ENCODE data around the gene UBR1. TPM values are rescaled to one million over a fixed set of nuclear protein-coding genes. Genes with fewer than 3 reads are reported as not detected.
A peak's percentile ranks its signal among the peaks of the same experiment; 100 is the strongest.

UBR1 gene
- 10 to 100 TPM; 41.8 to 42.4 TPM for total RNA-seq

GRCh38 chr15:43105778-43106485 lies at the start of gene UBR1:
Gene UBR1 (minus strand): TSS chr15:43106038. CDS start chr15:43106022, 16 bp downstream.
- Mint-ChIP-seq H3K4me3 (peak within 1 kb of the TSS; percentile 96), H3K36me3 (ENCODE audit: low read depth) (peaks cover 38% of the 10 kb centered on the region), H3K4me1 (peaks cover 43% of the 10 kb centered on the region), H3K27ac (peak within 1 kb of the TSS; percentile 89), H3K27me3 (no peaks in the 10 kb centered on the region), H3K9me3 (no peaks in the 10 kb centered on the region)
- CTCF ChIA-PET: interaction anchor here (1.2 to 1.3 kb wide), 3 partner anchors 16 to 81 kb away, joined by 4 to 5 read pairs (median 4); partner anchors contain the start of gene TMEM62
- POLR2A ChIA-PET: interaction anchor here (0.9 to 3.6 kb wide), 11 partner anchors 9 to 902 kb away, joined by 3 to 17 read pairs (median 5); partner anchors contain the start of genes CCNDBP1 and TMEM62
- peak; percentile 93 for DNase-seq

GRCh38 chr15:43153269-43153668 lies 47.4 kb upstream of the UBR1 start:
- Mint-ChIP-seq H3K27me3 (no peaks in the 10 kb centered on the region), H3K4me1 (peaks cover 24% of the 10 kb centered on the region), H3K36me3 (ENCODE audit: low read depth) (peaks cover 65% of the 10 kb centered on the region), H3K27ac (no peak overlapping the region), H3K4me3 (no peak overlapping the region), H3K9me3 (no peaks in the 10 kb centered on the region)
- ChIA-PET CTCF (no interaction called here), POLR2A (interaction anchor here (1.0 to 2.0 kb wide), 2 partner anchors 10 to 47 kb away, joined by 3 to 6 read pairs; no protein-coding TSS in a partner anchor)
- DNase-seq: no peak

- POLR2A ChIA-PET: interaction anchor here (0.6 to 2.0 kb wide), 8 partner anchors 8 to 520 kb away, joined by 3 to 11 read pairs (median 4); partner anchors contain the start of genes TMEM62 and UBR1
- peaks cover 58% of the 10 kb centered on the region for H3K36me3 Mint-ChIP-seq (ENCODE audit: low read depth)
- DNase-seq: no peak
- CTCF ChIA-PET: no interaction called here
- H3K4me3 Mint-ChIP-seq: no peak overlapping the region
- peak overlapping the region; percentile 38 for H3K27ac Mint-ChIP-seq
- no peaks in the 10 kb centered on the region for H3K27me3 Mint-ChIP-seq
- H3K4me1 Mint-ChIP-seq: peaks cover 24% of the 10 kb centered on the region
- no peaks in the 10 kb centered on the region for H3K9me3 Mint-ChIP-seq
Observed at GRCh38 chr15:43151688-43152087, 45.9 kb upstream of the UBR1 start.

GRCh38 chr15:43150191-43150929 lies 44.5 kb upstream of the UBR1 start:
- Mint-ChIP-seq H3K9me3 (no peaks in the 10 kb centered on the region), H3K4me1 (peaks cover 27% of the 10 kb centered on the region), H3K4me3 (no peak overlapping the region), H3K27me3 (no peaks in the 10 kb centered on the region), H3K27ac (no peak overlapping the region), H3K36me3 (ENCODE audit: low read depth) (peaks cover 61% of the 10 kb centered on the region)
- no peak for DNase-seq
- ChIA-PET CTCF (no interaction called here), POLR2A (interaction anchor here (0.9 to 1.1 kb wide), 2 partner anchors 14 to 18 kb away, joined by 3 read pairs; no protein-coding TSS in a partner anchor)

- Mint-ChIP-seq H3K36me3 (ENCODE audit: low read depth) (peaks cover 60% of the 10 kb centered on the region), H3K27ac (no peak overlapping the region), H3K27me3 (no peaks in the 10 kb centered on the region), H3K9me3 (no peaks in the 10 kb centered on the region), H3K4me1 (peaks cover 26% of the 10 kb centered on the region), H3K4me3 (no peak overlapping the region)
- no peak for DNase-seq
- POLR2A ChIA-PET: no interaction called here
- CTCF ChIA-PET: no interaction called here
Observed at GRCh38 chr15:43146184-43146583, 40.3 kb upstream of the UBR1 start.

GRCh38 chr15:43144512-43144911 lies 38.7 kb upstream of the UBR1 start:
- Mint-ChIP-seq H3K4me3 (no peak overlapping the region), H3K9me3 (no peaks in the 10 kb centered on the region), H3K36me3 (ENCODE audit: low read depth) (peaks cover 68% of the 10 kb centered on the region), H3K27ac (peak overlapping the region; percentile 13), H3K27me3 (no peaks in the 10 kb centered on the region), H3K4me1 (peaks cover 21% of the 10 kb centered on the region)
- CTCF ChIA-PET: interaction anchor here (1.7 kb wide), 1 partner anchor 31 kb away, joined by 4 read pairs; no protein-coding TSS in a partner anchor
- no peak for DNase-seq
- POLR2A ChIA-PET: interaction anchor here (0.6 to 1.4 kb wide), 2 partner anchors 10 to 11 kb away, joined by 3 to 7 read pairs; partner anchors contain the start of gene TMEM62

- H3K27ac Mint-ChIP-seq: peak overlapping the region; percentile 10
Observed at GRCh38 chr15:43143203-43143941, 37.5 kb upstream of the UBR1 start.

GRCh38 chr15:43135351-43135750 lies 29.5 kb upstream of the UBR1 start:
- no peak overlapping the region for H3K27ac Mint-ChIP-seq
- H3K4me3 Mint-ChIP-seq: no peak overlapping the region
- H3K27me3 Mint-ChIP-seq: peaks cover 3% of the 10 kb centered on the region
- ChIA-PET CTCF (no interaction called here), POLR2A (interaction anchor here (0.7 kb wide), 1 partner anchor 9 kb away, joined by 3 read pairs; no protein-coding TSS in a partner anchor)
- no peaks in the 10 kb centered on the region for H3K9me3 Mint-ChIP-seq
- DNase-seq: no peak
- H3K4me1 Mint-ChIP-seq: peaks cover 38% of the 10 kb centered on the region
- peaks cover 52% of the 10 kb centered on the region for H3K36me3 Mint-ChIP-seq (ENCODE audit: low read depth)

More at GRCh38 chr15:43143203-43143941, 37.5 kb upstream of the UBR1 start:
- ChIA-PET CTCF (interaction anchor here (1.7 kb wide), 1 partner anchor 32 kb away, joined by 4 read pairs; no protein-coding TSS in a partner anchor), POLR2A (interaction anchor here (1.4 to 1.5 kb wide), 2 partner anchors 9 to 10 kb away, joined by 6 to 7 read pairs; partner anchors contain the start of gene TMEM62)
- no peak for DNase-seq
- H3K4me1 Mint-ChIP-seq: peaks cover 26% of the 10 kb centered on the region
- H3K27me3 Mint-ChIP-seq: no peaks in the 10 kb centered on the region
- peaks cover 68% of the 10 kb centered on the region for H3K36me3 Mint-ChIP-seq (ENCODE audit: low read depth)
- H3K9me3 Mint-ChIP-seq: no peaks in the 10 kb centered on the region
- no peak overlapping the region for H3K4me3 Mint-ChIP-seq

- ChIA-PET POLR2A (interaction anchor here (0.9 to 2.0 kb wide), 7 partner anchors 10 to 52 kb away, joined by 3 to 16 read pairs (median 7); partner anchors contain the start of gene UBR1), CTCF (interaction anchor here (1.3 kb wide), 1 partner anchor 12 kb away, joined by 4 read pairs; no protein-coding TSS in a partner anchor)
- peaks cover 10% of the 10 kb centered on the region for H3K27me3 Mint-ChIP-seq
- peak; percentile 30 for DNase-seq
- H3K4me3 Mint-ChIP-seq: peak overlapping the region; percentile 87
- H3K9me3 Mint-ChIP-seq: peaks cover 4% of the 10 kb centered on the region
- H3K4me1 Mint-ChIP-seq: peaks cover 38% of the 10 kb centered on the region
- peak overlapping the region; percentile 73 for H3K27ac Mint-ChIP-seq
- peaks cover 40% of the 10 kb centered on the region for H3K36me3 Mint-ChIP-seq (ENCODE audit: low read depth)
Observed at GRCh38 chr15:43134157-43134635, 28.4 kb upstream of the UBR1 start.

GRCh38 chr15:43133430-43134156 lies 27.8 kb upstream of the UBR1 start, which contains the start of gene TMEM62:
Gene TMEM62 (plus strand): TSS chr15:43133586. CDS start chr15:43133803, 217 bp downstream.
- Mint-ChIP-seq H3K27ac (peak within 1 kb of the TSS; percentile 90), H3K9me3 (peaks cover 4% of the 10 kb centered on the region), H3K4me1 (peaks cover 33% of the 10 kb centered on the region), H3K27me3 (peaks cover 14% of the 10 kb centered on the region), H3K4me3 (peak within 1 kb of the TSS; percentile 89), H3K36me3 (ENCODE audit: low read depth) (peaks cover 34% of the 10 kb centered on the region)
- CTCF ChIA-PET: interaction anchor here (0.6 to 1.3 kb wide), 2 partner anchors 12 to 27 kb away, joined by 4 read pairs; no protein-coding TSS in a partner anchor
- DNase-seq: peak; percentile 78
- POLR2A ChIA-PET: interaction anchor here (0.9 to 2.0 kb wide), 8 partner anchors 10 to 52 kb away, joined by 3 to 16 read pairs (median 6); partner anchors contain the start of gene UBR1

GRCh38 chr15:43132830-43133429 lies 27.1 kb upstream of the UBR1 start:
- POLR2A ChIA-PET: interaction anchor here (1.0 to 2.0 kb wide), 6 partner anchors 10 to 27 kb away, joined by 3 to 16 read pairs (median 9); partner anchors contain the start of gene UBR1
- peaks cover 18% of the 10 kb centered on the region for H3K27me3 Mint-ChIP-seq
- DNase-seq: no peak
- H3K27ac Mint-ChIP-seq: peak overlapping the region; percentile 90
- H3K4me1 Mint-ChIP-seq: peaks cover 31% of the 10 kb centered on the region
- H3K36me3 Mint-ChIP-seq (ENCODE audit: low read depth): peaks cover 28% of the 10 kb centered on the region
- CTCF ChIA-PET: interaction anchor here (0.6 to 1.3 kb wide), 2 partner anchors 11 to 26 kb away, joined by 4 read pairs; no protein-coding TSS in a partner anchor
- peak overlapping the region; percentile 89 for H3K4me3 Mint-ChIP-seq
- peaks cover 7% of the 10 kb centered on the region for H3K9me3 Mint-ChIP-seq

Data from activated CD4-positive, alpha-beta memory T cell treated with anti-CD3 and anti-CD28 coated beads, Interleukin-2, amount 10 ng/mL, durations not matched to agents 7 days and 5 days (primary cell).